A549 (cell line): Measurements from ENCODE around the gene OR13C8. TPM values are rescaled to one million over a fixed set of nuclear protein-coding genes. Genes with fewer than 3 reads are reported as not detected.

ENCODE experiments used
- ATAC-seq, 2 experiments: fragments of 200-7000 bp in 1 of 2; fragments of >200 bp in 1 of 2; cut with Nextera tagmentation in 1 of 2; cut with Tn5 transposase in 1 of 2; 3 replicates each; pipeline versions ENCODE4 v1.8.0 to v1.9.1; 2018 to 2020; ENCODE audit warnings: mild to moderate bottlenecking in 1 of 2, moderate library complexity in 1 of 2
- CTCF ChIA-PET: fragments of 300-600 bp; sonication (Branson Sonifier 250); formaldehyde crosslinking; extraction: SDS; loops from one replicate; lab custom pipeline; 2021; ENCODE audit warnings: antibody characterized with exemption, inconsistent platforms; lab: Yijun Ruan, JAX
- POLR2A ChIA-PET: fragments of 350-600 bp; formaldehyde crosslinking; extraction: SDS; loops from one replicate; lab custom pipeline; 2021; ENCODE audit warnings: antibody characterized with exemption, inconsistent platforms; lab: Yijun Ruan, JAX
- DNase-seq, 2 experiments: peaks; one replicate each; pipeline versions ENCODE4 v3.0.0 to v3.0.0-alpha.2; 2011 to 2016; ENCODE audit warnings: low read depth in 1 of 2, low spot score in 1 of 2
- FAIRE-seq: peaks from 2 replicates; lab custom pipeline; 2011; peaks lifted over from hg19 to GRCh38; lab: Jason Lieb, UNC
- H3K27ac ChIP-seq, 2 experiments: fragments of >200 bp; sonication (Bioruptor Twin); formaldehyde crosslinking; 3 replicates each; pipeline ENCODE4 v1.5.1; 2016 to 2017
- H3K4me1 ChIP-seq: fragments of >200 bp; sonication (Bioruptor Twin); formaldehyde crosslinking; 3 replicates; pipeline ENCODE4 v1.6.1; 2016
- H3K4me2 ChIP-seq: fragments of >200 bp; sonication (Bioruptor Twin); formaldehyde crosslinking; 3 replicates; pipeline ENCODE4 v1.6.1; 2016
- H3K4me3 ChIP-seq: fragments of >200 bp; sonication (Bioruptor Twin); formaldehyde crosslinking; 3 replicates; pipeline ENCODE4 v1.5.1; 2016
- H3K9me3 ChIP-seq: fragments of >200 bp; sonication (Bioruptor Twin); formaldehyde crosslinking; 3 replicates; pipeline ENCODE4 v1.6.1; 2016
- BHLHE40 ChIP-seq: IDR thresholded peaks from 2 replicates; pipeline ENCODE4 v1.6.1; 2012; ENCODE audit warnings: low read depth, low read length, inconsistent platforms
- EHF ChIP-seq: fragments of 250-450 bp; sonication (Bioruptor Pico); IDR thresholded peaks from 2 replicates; pipeline ENCODE4 v1.5.0; 2020; ENCODE audit warnings: mild to moderate bottlenecking
- FOSL2 ChIP-seq, 2 experiments: fragments of 450-650 bp in 1 of 2; fragments of >200 bp in 1 of 2; sonication (Bioruptor Twin) in 1 of 2; formaldehyde crosslinking; IDR thresholded peaks; 2 replicates each; pipeline versions ENCODE4 v1.5.0 to v1.6.1; 2016 to 2020; ENCODE audit warnings: mild to moderate bottlenecking in 1 of 2, moderate library complexity in 1 of 2
- FOXS1 ChIP-seq: fragments of 250-450 bp; sonication (Bioruptor Pico); IDR thresholded peaks from 2 replicates; pipeline ENCODE4 v1.5.0; 2020; ENCODE audit warnings: mild to moderate bottlenecking, moderate library complexity
- GATA3 ChIP-seq: IDR thresholded peaks from 2 replicates; pipeline ENCODE4 v1.6.1; 2012; ENCODE audit warnings: borderline replicate concordance
- HOXB5 ChIP-seq: fragments of 250-450 bp; sonication (Bioruptor Pico); IDR thresholded peaks from 2 replicates; pipeline ENCODE4 v1.5.0; 2020; ENCODE audit warnings: mild to moderate bottlenecking, moderate library complexity
- MAFK ChIP-seq: fragments of 450-650 bp; IDR thresholded peaks from 2 replicates; pipeline ENCODE4 v1.6.1; 2014; ENCODE audit not compliant: partially characterized antibody
- NR3C1 ChIP-seq: fragments of >200 bp; sonication (Bioruptor Twin); formaldehyde crosslinking; IDR thresholded peaks from 3 replicates; pipeline ENCODE4 v1.6.1; 2017
- PHF8 ChIP-seq: fragments of 200-600 bp; sonication (generic); IDR thresholded peaks from 2 replicates; pipeline ENCODE4 v1.6.1; 2016; ENCODE audit warnings: low read depth, mild to moderate bottlenecking, antibody characterized with exemption, moderate library complexity, borderline replicate concordance
- POLR2AphosphoS2 ChIP-seq: conservative IDR thresholded peaks from 2 replicates; pipeline ENCODE4 v1.6.1; 2012; ENCODE audit warnings: low read length, improper control_type of control experiment, inconsistent platforms
- RAD21 ChIP-seq, 2 experiments: fragments of >200 bp in 1 of 2; sonication (Bioruptor Twin) in 1 of 2; formaldehyde crosslinking in 1 of 2; IDR thresholded peaks in 1 of 2; conservative IDR thresholded peaks in 1 of 2; 2 replicates in 1 of 2; 3 replicates in 1 of 2; pipeline ENCODE4 v1.6.1; 2012 to 2018; ENCODE audit warnings: inconsistent platforms in 1 of 2
- SREBF2 ChIP-seq: fragments of 450-650 bp; IDR thresholded peaks from 2 replicates; pipeline ENCODE4 v1.6.1; 2014; ENCODE audit warnings: mild to moderate bottlenecking, moderate library complexity
- TFCP2L1 ChIP-seq: fragments of 250-450 bp; sonication (Bioruptor Pico); IDR thresholded peaks from 2 replicates; pipeline ENCODE4 v1.5.0; 2021; ENCODE audit warnings: mild to moderate bottlenecking
- ZC3H11A ChIP-seq: fragments of 450-650 bp; IDR thresholded peaks from 2 replicates; pipeline ENCODE4 v1.6.1; 2014; ENCODE audit warnings: antibody characterized with exemption, mild to moderate bottlenecking
- ZFP36 ChIP-seq: fragments of 450-650 bp; IDR thresholded peaks from 2 replicates; pipeline ENCODE4 v1.6.1; 2014; ENCODE audit warnings: borderline replicate concordance; ENCODE audit not compliant: partially characterized antibody
- ZSCAN20 ChIP-seq: fragments of 250-450 bp; sonication (Bioruptor Pico); IDR thresholded peaks from 2 replicates; pipeline ENCODE4 v1.8.0; 2022; ENCODE audit warnings: mild to moderate bottlenecking, moderate library complexity
- WGBS: methylation state at CpG from one replicate; pipeline ENCODE4 v1.1.6; 2017; ENCODE audit errors: missing lambda C conversion rate; 5-methylcytosine and 5-hydroxymethylcytosine counted together
- polyA plus RNA-seq, 4 experiments: library from polyadenylated mRNA; depleted of rRNA in 3 of 4; stranded (reverse); fragments of >200 nt; fragmentation: RNase III in 1 of 4; extraction: RNeasy Plus Mini Kit Qiagen cat#74134 plus additional on column Dnase treatment in 1 of 4; gene quantifications; 2 replicates in 3 of 4; 3 replicates in 1 of 4; pipeline ENCODE4 v1.2.3, GENCODE V29; 2011 to 2017
- TF ChIP-seq, protein P1 (sequence below): IDR thresholded peaks from 2 replicates; pipeline ENCODE4 v1.6.1; 2012; ENCODE audit warnings: low read depth, borderline replicate concordance
- TF ChIP-seq, protein P2 (sequence below): fragments of 150-350 bp; IDR thresholded peaks from 2 replicates; pipeline ENCODE4 v1.6.1; 2014; ENCODE audit warnings: low read depth, mild to moderate bottlenecking, low read length
- TF ChIP-seq, protein P3 (sequence below): fragments of >200 bp; sonication (Bioruptor Twin); formaldehyde crosslinking; IDR thresholded peaks from 2 replicates; pipeline ENCODE4 v1.6.1; 2016
- TF ChIP-seq, protein P4 (sequence below): fragments of >200 bp; sonication (Bioruptor Twin); formaldehyde crosslinking; IDR thresholded peaks from 3 replicates; pipeline ENCODE4 v1.5.1; 2016
- TF ChIP-seq, protein P5 (sequence below): fragments of 200-600 bp; sonication (generic); IDR thresholded peaks from 2 replicates; pipeline ENCODE4 v1.6.1; 2016; ENCODE audit warnings: antibody characterized with exemption, mild to moderate bottlenecking, moderate library complexity
- TF ChIP-seq, protein P6 (sequence below): IDR thresholded peaks from 2 replicates; pipeline ENCODE4 v1.6.1; 2012

Gene OR13C8
- polyA plus RNA-seq, 2 of the 4 experiments (the other 2 are of a cell fraction) = not detected

DNA sequence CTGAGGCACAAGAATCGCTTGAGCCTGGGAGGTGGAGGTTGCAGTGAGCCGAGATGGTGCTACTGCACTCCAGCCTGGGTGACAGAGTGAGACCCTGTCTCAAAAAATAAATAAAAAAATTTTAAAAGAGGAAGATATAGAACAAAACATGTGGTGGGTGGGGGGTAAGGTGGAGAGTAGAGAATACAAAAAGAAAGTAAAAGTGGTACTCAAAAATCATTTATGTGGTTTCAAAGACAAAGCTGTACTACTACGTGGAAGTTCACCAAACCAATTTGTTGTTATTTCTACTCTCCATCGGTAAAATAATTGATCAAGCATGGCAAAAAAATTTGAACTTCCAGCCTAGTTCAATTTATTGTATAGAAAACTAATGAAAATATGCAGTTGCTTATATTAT, 24.3 kb upstream of the OR13C8 start:
- no peak overlapping the region for H3K4me2 ChIP-seq
- no peak overlapping the region for H3K4me3 ChIP-seq
- TF ChIP-seq POLR2AphosphoS2 (no peak), PHF8 (no peak), ZC3H11A (no peak), RAD21 (conservative IDR thresholded peaks at IDR 0.05 in 1 of 2, IDR thresholded peaks at IDR 0.05 in 1 of 2) (no peak), NR3C1 (no peak), TFCP2L1 (CRISPR knock-in tag) (no peak), BHLHE40 (no peak), ZSCAN20 (CRISPR knock-in tag) (no peak), ZFP36 (no peak), MAFK (no peak), EHF (CRISPR knock-in tag) (no peak), GATA3 (no peak)
- TF ChIP-seq, protein P1, sequence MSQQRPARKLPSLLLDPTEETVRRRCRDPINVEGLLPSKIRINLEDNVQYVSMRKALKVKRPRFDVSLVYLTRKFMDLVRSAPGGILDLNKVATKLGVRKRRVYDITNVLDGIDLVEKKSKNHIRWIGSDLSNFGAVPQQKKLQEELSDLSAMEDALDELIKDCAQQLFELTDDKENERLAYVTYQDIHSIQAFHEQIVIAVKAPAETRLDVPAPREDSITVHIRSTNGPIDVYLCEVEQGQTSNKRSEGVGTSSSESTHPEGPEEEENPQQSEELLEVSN = no peak
- TF ChIP-seq, protein P2, sequence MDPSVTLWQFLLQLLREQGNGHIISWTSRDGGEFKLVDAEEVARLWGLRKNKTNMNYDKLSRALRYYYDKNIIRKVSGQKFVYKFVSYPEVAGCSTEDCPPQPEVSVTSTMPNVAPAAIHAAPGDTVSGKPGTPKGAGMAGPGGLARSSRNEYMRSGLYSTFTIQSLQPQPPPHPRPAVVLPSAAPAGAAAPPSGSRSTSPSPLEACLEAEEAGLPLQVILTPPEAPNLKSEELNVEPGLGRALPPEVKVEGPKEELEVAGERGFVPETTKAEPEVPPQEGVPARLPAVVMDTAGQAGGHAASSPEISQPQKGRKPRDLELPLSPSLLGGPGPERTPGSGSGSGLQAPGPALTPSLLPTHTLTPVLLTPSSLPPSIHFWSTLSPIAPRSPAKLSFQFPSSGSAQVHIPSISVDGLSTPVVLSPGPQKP = no peak
- TF ChIP-seq, protein P3, sequence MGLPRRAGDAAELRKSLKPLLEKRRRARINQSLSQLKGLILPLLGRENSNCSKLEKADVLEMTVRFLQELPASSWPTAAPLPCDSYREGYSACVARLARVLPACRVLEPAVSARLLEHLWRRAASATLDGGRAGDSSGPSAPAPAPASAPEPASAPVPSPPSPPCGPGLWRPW = no peak
- H3K4me1 ChIP-seq = no peaks in the 10 kb centered on the region
- FAIRE-seq = no peak
- 15% methylated on average over 4 of the region's 4 CpGs for WGBS
- no peak for ATAC-seq
- no peak for DNase-seq
- H3K9me3 ChIP-seq = no peaks in the 10 kb centered on the region
- no peak overlapping the region for H3K27ac ChIP-seq
- CTCF ChIA-PET = interaction anchor here (0.6 kb wide), 1 partner anchor 26 kb away, joined by 3 read pairs; no protein-coding TSS in a partner anchor
- POLR2A ChIA-PET = no interaction called here

DNA sequence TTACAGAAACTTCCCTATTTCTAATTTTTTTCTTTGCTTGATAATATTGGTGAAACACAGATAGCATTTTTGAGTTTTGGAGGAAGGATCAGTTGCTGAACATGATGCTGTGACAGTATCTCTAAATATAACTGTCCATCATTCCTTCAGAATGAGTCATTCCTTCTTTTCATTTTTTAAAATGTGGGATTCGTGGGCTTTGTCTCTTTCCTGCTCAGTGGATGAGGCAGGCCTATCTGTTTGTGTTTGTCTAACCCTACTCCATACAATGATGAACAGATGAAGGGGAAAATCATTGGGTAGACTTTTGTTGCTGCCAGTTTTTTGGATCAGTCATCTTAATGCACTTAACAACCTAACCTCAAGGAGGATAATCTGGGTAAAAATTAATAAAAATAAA, 15.7 kb upstream of the OR13C8 start:
- no peak for FAIRE-seq
- ATAC-seq = no peak
- Histone ChIP-seq H3K9me3 (no peaks in the 10 kb centered on the region), H3K27ac (no peak overlapping the region), H3K4me1 (no peaks in the 10 kb centered on the region), H3K4me3 (no peak overlapping the region), H3K4me2 (no peak overlapping the region)
- CTCF ChIA-PET = no interaction called here
- WGBS = 4% methylated on average over 1 of the region's 1 CpG
- POLR2A ChIA-PET = no interaction called here
- DNase-seq = no peak
- no peak for TF ChIP-seq HOXB5 (CRISPR knock-in tag)
- TF ChIP-seq FOSL2 (IDR thresholded peaks at IDR 0.05) = no peak
- 0 out of 2 replicates have a peak, but pooled peaks have one; percentile 6 for TF ChIP-seq FOSL2 (CRISPR knock-in tag; IDR thresholded peaks at IDR 0.05)

DNA sequence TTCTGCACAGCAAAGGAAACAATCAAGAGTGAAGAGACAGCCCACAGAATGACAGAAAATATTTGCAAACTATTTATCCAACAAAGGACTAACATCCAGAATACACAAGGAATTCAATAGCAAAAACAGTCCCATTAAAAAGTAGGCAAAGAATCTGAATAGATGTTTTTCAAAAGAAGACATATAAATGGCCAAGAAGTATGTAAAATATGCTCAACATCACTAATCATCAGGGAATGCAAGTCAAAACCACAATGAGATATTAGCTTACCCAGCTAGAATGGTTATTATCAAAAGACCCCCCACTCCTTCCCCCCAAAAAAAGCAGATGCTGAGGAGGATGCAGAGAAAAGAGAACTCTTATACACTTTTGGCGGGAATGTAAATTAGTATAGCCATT, 13.4 kb upstream of the OR13C8 start:
- no peak for FAIRE-seq
- no peak overlapping the region for H3K4me2 ChIP-seq
- CTCF ChIA-PET = no interaction called here

More for the DNA sequence above, 13.4 kb upstream of the OR13C8 start:
- Histone ChIP-seq H3K27ac (no peak overlapping the region), H3K9me3 (no peaks in the 10 kb centered on the region; the same call in 2 of the 3 replicates), H3K4me1 (no peaks in the 10 kb centered on the region), H3K4me3 (no peak overlapping the region)
- no peak for DNase-seq
- POLR2A ChIA-PET = no interaction called here
- TF ChIP-seq GATA3 (no peak), ZC3H11A (no peak), TFCP2L1 (CRISPR knock-in tag) (no peak), RAD21 (conservative IDR thresholded peaks at IDR 0.05 in 1 of 2, IDR thresholded peaks at IDR 0.05 in 1 of 2) (no peak), FOXS1 (no peak), BHLHE40 (no peak), SREBF2 (no peak)
- TF ChIP-seq, protein P2 = no peak
- TF ChIP-seq, protein P4, sequence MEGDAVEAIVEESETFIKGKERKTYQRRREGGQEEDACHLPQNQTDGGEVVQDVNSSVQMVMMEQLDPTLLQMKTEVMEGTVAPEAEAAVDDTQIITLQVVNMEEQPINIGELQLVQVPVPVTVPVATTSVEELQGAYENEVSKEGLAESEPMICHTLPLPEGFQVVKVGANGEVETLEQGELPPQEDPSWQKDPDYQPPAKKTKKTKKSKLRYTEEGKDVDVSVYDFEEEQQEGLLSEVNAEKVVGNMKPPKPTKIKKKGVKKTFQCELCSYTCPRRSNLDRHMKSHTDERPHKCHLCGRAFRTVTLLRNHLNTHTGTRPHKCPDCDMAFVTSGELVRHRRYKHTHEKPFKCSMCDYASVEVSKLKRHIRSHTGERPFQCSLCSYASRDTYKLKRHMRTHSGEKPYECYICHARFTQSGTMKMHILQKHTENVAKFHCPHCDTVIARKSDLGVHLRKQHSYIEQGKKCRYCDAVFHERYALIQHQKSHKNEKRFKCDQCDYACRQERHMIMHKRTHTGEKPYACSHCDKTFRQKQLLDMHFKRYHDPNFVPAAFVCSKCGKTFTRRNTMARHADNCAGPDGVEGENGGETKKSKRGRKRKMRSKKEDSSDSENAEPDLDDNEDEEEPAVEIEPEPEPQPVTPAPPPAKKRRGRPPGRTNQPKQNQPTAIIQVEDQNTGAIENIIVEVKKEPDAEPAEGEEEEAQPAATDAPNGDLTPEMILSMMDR = no peak
- TF ChIP-seq, protein P5, sequence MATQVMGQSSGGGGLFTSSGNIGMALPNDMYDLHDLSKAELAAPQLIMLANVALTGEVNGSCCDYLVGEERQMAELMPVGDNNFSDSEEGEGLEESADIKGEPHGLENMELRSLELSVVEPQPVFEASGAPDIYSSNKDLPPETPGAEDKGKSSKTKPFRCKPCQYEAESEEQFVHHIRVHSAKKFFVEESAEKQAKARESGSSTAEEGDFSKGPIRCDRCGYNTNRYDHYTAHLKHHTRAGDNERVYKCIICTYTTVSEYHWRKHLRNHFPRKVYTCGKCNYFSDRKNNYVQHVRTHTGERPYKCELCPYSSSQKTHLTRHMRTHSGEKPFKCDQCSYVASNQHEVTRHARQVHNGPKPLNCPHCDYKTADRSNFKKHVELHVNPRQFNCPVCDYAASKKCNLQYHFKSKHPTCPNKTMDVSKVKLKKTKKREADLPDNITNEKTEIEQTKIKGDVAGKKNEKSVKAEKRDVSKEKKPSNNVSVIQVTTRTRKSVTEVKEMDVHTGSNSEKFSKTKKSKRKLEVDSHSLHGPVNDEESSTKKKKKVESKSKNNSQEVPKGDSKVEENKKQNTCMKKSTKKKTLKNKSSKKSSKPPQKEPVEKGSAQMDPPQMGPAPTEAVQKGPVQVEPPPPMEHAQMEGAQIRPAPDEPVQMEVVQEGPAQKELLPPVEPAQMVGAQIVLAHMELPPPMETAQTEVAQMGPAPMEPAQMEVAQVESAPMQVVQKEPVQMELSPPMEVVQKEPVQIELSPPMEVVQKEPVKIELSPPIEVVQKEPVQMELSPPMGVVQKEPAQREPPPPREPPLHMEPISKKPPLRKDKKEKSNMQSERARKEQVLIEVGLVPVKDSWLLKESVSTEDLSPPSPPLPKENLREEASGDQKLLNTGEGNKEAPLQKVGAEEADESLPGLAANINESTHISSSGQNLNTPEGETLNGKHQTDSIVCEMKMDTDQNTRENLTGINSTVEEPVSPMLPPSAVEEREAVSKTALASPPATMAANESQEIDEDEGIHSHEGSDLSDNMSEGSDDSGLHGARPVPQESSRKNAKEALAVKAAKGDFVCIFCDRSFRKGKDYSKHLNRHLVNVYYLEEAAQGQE = no peak
- TF ChIP-seq, protein P6, sequence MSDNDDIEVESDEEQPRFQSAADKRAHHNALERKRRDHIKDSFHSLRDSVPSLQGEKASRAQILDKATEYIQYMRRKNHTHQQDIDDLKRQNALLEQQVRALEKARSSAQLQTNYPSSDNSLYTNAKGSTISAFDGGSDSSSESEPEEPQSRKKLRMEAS = no peak
- TF ChIP-seq, protein P3 = no peak
- ATAC-seq = no peak
- 32% methylated on average over 1 of the region's 1 CpG for WGBS
